Spleen (tissue), 7 donors: ENCODE results near the gene C14orf180.

Source experiments
- CTCF ChIP-seq, 11 experiments: fragments of 200-600 bp in 7 of 11; fragments of 450-650 bp in 4 of 11; sonication (generic) in 4 of 11; IDR thresholded peaks in 8 of 11; conservative IDR thresholded peaks in 3 of 11; 1 replicate in 7 of 11; 2 replicates in 4 of 11; pipeline versions ENCODE4 v1.4.0 to v1.8.0; 2016 to 2021; ENCODE audit warnings: antibody characterized with exemption in 11 of 11, inconsistent platforms in 4 of 11, mild to moderate bottlenecking in 1 of 11
- POLR2A ChIP-seq, 3 donors: fragments of 450-650 bp; IDR thresholded peaks; one replicate each; pipeline ENCODE4 v1.5.1; 2017; ENCODE audit warnings: antibody characterized with exemption in 3 of 3, mild to moderate bottlenecking in 1 of 3
- POLR2AphosphoS5 ChIP-seq, 3 donors: sonication (generic); formaldehyde crosslinking; IDR thresholded peaks; one replicate each; pipeline ENCODE4 v1.5.1; 2017; ENCODE audit warnings: antibody characterized with exemption in 3 of 3
- donor health status: DM: no; HTN: no; CAD: no; lungs with moderate emphysema.
- donor health status: DM: no; HTN: no; CAD: no.
- donor health status: DM: no; HTN: no; CAD: no.

- TF ChIP-seq CTCF (IDR thresholded peaks at IDR 0.05 in 8 of 11, conservative IDR thresholded peaks at IDR 0.05 in 3 of 11) (no peak), POLR2AphosphoS5 (IDR thresholded peaks at IDR 0.05) (no peak), POLR2A (IDR thresholded peaks at IDR 0.05) (no peak)
These were observed 13.2 kb downstream of the C14orf180 start for GRCh38 chr14:104592785-104593184.
